GM12878 (cell line): ENCODE measurements around the gene ARHGAP30. TPM values are rescaled to one million over a fixed set of nuclear protein-coding genes. Genes with fewer than 3 reads are reported as not detected.
A peak's percentile ranks its signal among the peaks of the same experiment; 100 is the strongest.

Experiments used
- ASH2L ChIP-seq: fragments of 300-600, 200-600 bp; sonication (generic); IDR thresholded peaks from 2 replicates; pipeline ENCODE4 v1.6.1; 2017; ENCODE audit warnings: low read depth, mild to moderate bottlenecking, borderline replicate concordance
- BMI1 ChIP-seq: fragments of 450-650 bp; IDR thresholded peaks from 2 replicates; pipeline ENCODE4 v1.6.1; 2016; ENCODE audit warnings: mild to moderate bottlenecking, moderate library complexity, borderline replicate concordance
- CHD1 ChIP-seq: IDR thresholded peaks from 2 replicates; pipeline ENCODE4 v1.6.1; 2012; ENCODE audit warnings: low read depth, low read length, improper control_type of control experiment
- ESRRA ChIP-seq: IDR thresholded peaks from 2 replicates; pipeline ENCODE4 v1.6.1; 2012; ENCODE audit warnings: mild to moderate bottlenecking, low read length, improper control_type of control experiment
- FOS ChIP-seq: IDR thresholded peaks from 3 replicates; pipeline ENCODE4 v1.6.1; 2011; ENCODE audit warnings: borderline replicate concordance; ENCODE audit not compliant: insufficient read length; ENCODE audit errors: extremely low read depth
- FOXK2 ChIP-seq: fragments of 450-650 bp; IDR thresholded peaks from 2 replicates; pipeline ENCODE4 v1.6.1; 2017; ENCODE audit warnings: mild to moderate bottlenecking, moderate library complexity
- MYC ChIP-seq: IDR thresholded peaks from 2 replicates; pipeline ENCODE4 v1.6.1; 2011; ENCODE audit warnings: mild to moderate bottlenecking, low read length, moderate library complexity, inconsistent platforms; ENCODE audit not compliant: insufficient read depth, insufficient replicate concordance, insufficient read length, severe bottlenecking
- NFXL1 ChIP-seq: fragments of 450-650 bp; IDR thresholded peaks from 2 replicates; pipeline ENCODE4 v1.6.1; 2017; ENCODE audit warnings: antibody characterized with exemption, mild to moderate bottlenecking, borderline replicate concordance
- NR2F1 ChIP-seq: fragments of 450-650 bp; conservative IDR thresholded peaks from 2 replicates; pipeline ENCODE4 v1.6.1; 2017; ENCODE audit warnings: mild to moderate bottlenecking
- RAD51 ChIP-seq: fragments of 450-650 bp; IDR thresholded peaks from 2 replicates; pipeline ENCODE4 v1.6.1; 2016; ENCODE audit warnings: moderate library complexity, mild to moderate bottlenecking, inconsistent platforms
- RFX5 ChIP-seq: IDR thresholded peaks from 2 replicates; pipeline ENCODE4 v1.6.1; 2011; ENCODE audit warnings: low read depth, low read length, improper control_type of control experiment
- SIN3A ChIP-seq: IDR thresholded peaks from 2 replicates; pipeline ENCODE4 v1.6.1; 2012; ENCODE audit warnings: low read depth, low read length, improper control_type of control experiment
- SREBF1 ChIP-seq: IDR thresholded peaks from 2 replicates; pipeline ENCODE4 v1.6.1; 2012; ENCODE audit warnings: mild to moderate bottlenecking, low read length
- WRNIP1 ChIP-seq: IDR thresholded peaks from 2 replicates; pipeline ENCODE4 v1.6.1; 2011; ENCODE audit warnings: low read depth, low read length, improper control_type of control experiment, borderline replicate concordance
- ZNF622 ChIP-seq: fragments of 450-650 bp; IDR thresholded peaks from 2 replicates; pipeline ENCODE4 v1.6.1; 2017; ENCODE audit warnings: mild to moderate bottlenecking, inconsistent platforms
- polyA plus RNA-seq, 11 experiments: library from polyadenylated mRNA; depleted of rRNA in 4 of 11; unstranded in 6 of 11; stranded (reverse) in 5 of 11; fragments of >200 nt; fragmentation: Nextera tagmentation in 4 of 11; fragmentation: Illumina TruSeq in 1 of 11; extraction: Ambion mirVana in 4 of 11; extraction: Trizol in 1 of 11; gene quantifications; 1 replicate in 1 of 11; 2 replicates in 10 of 11; pipeline versions ENCODE4 v1.2.1 to v1.2.3, GENCODE V29; 2011 to 2016; ENCODE audit warnings: inconsistent platforms in 2 of 11, missing spikeins in 2 of 11, low read depth in 1 of 11
- total RNA-seq, 4 experiments: library from RNA; depleted of rRNA in 3 of 4; stranded (reverse); fragments of >200 nt in 3 of 4; fragmentation: Illumina TruSeq in 1 of 4; extraction: Trizol in 1 of 4; gene quantifications; 2 replicates each; pipeline versions ENCODE4 v1.2.1 to v1.2.3, GENCODE V29; 2013 to 2021
- TF ChIP-seq, protein P1 (sequence below): fragments of 150-350 bp; IDR thresholded peaks from 2 replicates; pipeline ENCODE4 v1.6.1; 2016; ENCODE audit warnings: low read depth, low read length
- TF ChIP-seq, protein P2 (sequence below): IDR thresholded peaks from 2 replicates; pipeline ENCODE4 v1.6.1; 2012; ENCODE audit warnings: improper control_type of control experiment, low read depth, low read length; ENCODE audit not compliant: insufficient replicate concordance
- TF ChIP-seq, protein P3 (sequence below): IDR thresholded peaks from 2 replicates; pipeline ENCODE4 v1.6.1; 2012; ENCODE audit warnings: low read depth, low read length, improper control_type of control experiment
- TF ChIP-seq, protein P4 (sequence below): fragments of 450-650 bp; IDR thresholded peaks from 2 replicates; pipeline ENCODE4 v1.6.1; 2016; ENCODE audit warnings: mild to moderate bottlenecking

ARHGAP30 gene
- total and polyA plus RNA-seq, 10 of the 15 experiments (the other 5 are each of a cell fraction or from before 2014, with no cell fraction given): 12.9 to 143 (median 76.3) TPM

DNA sequence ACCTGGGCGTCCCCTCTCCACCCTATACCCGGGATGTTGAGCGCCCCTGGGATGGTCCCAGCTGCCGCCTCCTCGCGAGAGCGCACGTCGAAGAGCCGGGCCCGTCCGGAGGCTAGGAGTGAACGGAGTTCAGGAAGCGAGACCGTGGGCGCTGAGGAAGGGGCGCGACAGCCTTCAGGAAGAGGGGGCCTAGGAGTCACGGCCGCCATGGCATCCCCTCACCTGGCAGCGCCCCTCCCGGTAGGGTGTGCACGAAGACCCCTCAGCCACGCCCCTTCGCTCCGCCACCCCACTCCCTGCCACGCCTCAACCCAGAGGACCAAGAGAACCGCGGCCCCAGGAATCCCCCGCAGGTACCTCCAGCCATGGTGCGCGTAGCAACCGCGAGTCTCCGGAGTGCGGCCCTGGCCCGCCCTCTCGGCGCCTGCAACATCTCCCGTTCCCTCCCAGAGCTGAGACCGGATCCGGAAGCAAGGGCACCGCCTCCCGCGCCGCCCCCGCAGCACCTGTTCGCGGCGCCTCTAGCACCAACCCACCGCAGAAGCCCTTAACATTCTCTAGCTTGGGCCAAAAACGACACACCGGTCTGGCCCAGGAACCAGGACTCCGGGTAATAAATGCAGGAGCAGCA is 31.1 kb downstream of the ARHGAP30 start, which contains the start of gene TSTD1 (continued):
- TF ChIP-seq, protein P1, sequence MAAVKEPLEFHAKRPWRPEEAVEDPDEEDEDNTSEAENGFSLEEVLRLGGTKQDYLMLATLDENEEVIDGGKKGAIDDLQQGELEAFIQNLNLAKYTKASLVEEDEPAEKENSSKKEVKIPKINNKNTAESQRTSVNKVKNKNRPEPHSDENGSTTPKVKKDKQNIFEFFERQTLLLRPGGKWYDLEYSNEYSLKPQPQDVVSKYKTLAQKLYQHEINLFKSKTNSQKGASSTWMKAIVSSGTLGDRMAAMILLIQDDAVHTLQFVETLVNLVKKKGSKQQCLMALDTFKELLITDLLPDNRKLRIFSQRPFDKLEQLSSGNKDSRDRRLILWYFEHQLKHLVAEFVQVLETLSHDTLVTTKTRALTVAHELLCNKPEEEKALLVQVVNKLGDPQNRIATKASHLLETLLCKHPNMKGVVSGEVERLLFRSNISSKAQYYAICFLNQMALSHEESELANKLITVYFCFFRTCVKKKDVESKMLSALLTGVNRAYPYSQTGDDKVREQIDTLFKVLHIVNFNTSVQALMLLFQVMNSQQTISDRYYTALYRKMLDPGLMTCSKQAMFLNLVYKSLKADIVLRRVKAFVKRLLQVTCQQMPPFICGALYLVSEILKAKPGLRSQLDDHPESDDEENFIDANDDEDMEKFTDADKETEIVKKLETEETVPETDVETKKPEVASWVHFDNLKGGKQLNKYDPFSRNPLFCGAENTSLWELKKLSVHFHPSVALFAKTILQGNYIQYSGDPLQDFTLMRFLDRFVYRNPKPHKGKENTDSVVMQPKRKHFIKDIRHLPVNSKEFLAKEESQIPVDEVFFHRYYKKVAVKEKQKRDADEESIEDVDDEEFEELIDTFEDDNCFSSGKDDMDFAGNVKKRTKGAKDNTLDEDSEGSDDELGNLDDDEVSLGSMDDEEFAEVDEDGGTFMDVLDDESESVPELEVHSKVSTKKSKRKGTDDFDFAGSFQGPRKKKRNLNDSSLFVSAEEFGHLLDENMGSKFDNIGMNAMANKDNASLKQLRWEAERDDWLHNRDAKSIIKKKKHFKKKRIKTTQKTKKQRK: no peak
- no peak for TF ChIP-seq WRNIP1
- no peak for TF ChIP-seq CHD1
- no peak for TF ChIP-seq ESRRA
- TF ChIP-seq FOXK2: no peak
- no peak for TF ChIP-seq FOS
- TF ChIP-seq RFX5: no peak
- TF ChIP-seq, protein P2, sequence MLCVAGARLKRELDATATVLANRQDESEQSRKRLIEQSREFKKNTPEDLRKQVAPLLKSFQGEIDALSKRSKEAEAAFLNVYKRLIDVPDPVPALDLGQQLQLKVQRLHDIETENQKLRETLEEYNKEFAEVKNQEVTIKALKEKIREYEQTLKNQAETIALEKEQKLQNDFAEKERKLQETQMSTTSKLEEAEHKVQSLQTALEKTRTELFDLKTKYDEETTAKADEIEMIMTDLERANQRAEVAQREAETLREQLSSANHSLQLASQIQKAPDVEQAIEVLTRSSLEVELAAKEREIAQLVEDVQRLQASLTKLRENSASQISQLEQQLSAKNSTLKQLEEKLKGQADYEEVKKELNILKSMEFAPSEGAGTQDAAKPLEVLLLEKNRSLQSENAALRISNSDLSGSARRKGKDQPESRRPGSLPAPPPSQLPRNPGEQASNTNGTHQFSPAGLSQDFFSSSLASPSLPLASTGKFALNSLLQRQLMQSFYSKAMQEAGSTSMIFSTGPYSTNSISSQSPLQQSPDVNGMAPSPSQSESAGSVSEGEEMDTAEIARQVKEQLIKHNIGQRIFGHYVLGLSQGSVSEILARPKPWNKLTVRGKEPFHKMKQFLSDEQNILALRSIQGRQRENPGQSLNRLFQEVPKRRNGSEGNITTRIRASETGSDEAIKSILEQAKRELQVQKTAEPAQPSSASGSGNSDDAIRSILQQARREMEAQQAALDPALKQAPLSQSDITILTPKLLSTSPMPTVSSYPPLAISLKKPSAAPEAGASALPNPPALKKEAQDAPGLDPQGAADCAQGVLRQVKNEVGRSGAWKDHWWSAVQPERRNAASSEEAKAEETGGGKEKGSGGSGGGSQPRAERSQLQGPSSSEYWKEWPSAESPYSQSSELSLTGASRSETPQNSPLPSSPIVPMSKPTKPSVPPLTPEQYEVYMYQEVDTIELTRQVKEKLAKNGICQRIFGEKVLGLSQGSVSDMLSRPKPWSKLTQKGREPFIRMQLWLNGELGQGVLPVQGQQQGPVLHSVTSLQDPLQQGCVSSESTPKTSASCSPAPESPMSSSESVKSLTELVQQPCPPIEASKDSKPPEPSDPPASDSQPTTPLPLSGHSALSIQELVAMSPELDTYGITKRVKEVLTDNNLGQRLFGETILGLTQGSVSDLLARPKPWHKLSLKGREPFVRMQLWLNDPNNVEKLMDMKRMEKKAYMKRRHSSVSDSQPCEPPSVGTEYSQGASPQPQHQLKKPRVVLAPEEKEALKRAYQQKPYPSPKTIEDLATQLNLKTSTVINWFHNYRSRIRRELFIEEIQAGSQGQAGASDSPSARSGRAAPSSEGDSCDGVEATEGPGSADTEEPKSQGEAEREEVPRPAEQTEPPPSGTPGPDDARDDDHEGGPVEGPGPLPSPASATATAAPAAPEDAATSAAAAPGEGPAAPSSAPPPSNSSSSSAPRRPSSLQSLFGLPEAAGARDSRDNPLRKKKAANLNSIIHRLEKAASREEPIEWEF: no peak
- no peak for TF ChIP-seq RAD51
- no peak for TF ChIP-seq NR2F1
- TF ChIP-seq, protein P3, sequence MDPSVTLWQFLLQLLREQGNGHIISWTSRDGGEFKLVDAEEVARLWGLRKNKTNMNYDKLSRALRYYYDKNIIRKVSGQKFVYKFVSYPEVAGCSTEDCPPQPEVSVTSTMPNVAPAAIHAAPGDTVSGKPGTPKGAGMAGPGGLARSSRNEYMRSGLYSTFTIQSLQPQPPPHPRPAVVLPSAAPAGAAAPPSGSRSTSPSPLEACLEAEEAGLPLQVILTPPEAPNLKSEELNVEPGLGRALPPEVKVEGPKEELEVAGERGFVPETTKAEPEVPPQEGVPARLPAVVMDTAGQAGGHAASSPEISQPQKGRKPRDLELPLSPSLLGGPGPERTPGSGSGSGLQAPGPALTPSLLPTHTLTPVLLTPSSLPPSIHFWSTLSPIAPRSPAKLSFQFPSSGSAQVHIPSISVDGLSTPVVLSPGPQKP: peak; percentile 87
- no peak for TF ChIP-seq ASH2L
- TF ChIP-seq, protein P4, sequence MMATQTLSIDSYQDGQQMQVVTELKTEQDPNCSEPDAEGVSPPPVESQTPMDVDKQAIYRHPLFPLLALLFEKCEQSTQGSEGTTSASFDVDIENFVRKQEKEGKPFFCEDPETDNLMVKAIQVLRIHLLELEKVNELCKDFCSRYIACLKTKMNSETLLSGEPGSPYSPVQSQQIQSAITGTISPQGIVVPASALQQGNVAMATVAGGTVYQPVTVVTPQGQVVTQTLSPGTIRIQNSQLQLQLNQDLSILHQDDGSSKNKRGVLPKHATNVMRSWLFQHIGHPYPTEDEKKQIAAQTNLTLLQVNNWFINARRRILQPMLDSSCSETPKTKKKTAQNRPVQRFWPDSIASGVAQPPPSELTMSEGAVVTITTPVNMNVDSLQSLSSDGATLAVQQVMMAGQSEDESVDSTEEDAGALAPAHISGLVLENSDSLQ: no peak
- TF ChIP-seq NFXL1: no peak
- TF ChIP-seq SREBF1: no peak
- TF ChIP-seq MYC: no peak
- TF ChIP-seq ZNF622: no peak
- no peak for TF ChIP-seq BMI1
- peak; percentile 48; the same call in 1 of the 2 replicates for TF ChIP-seq SIN3A
